MV-4-11 (cell line): ENCODE results near the gene SDSL.

Experiments
- DNase-seq: peaks from one replicate; lab custom pipeline; 2025; lab: John Stamatoyannopoulos, UW

The SDSL gene

DNA sequence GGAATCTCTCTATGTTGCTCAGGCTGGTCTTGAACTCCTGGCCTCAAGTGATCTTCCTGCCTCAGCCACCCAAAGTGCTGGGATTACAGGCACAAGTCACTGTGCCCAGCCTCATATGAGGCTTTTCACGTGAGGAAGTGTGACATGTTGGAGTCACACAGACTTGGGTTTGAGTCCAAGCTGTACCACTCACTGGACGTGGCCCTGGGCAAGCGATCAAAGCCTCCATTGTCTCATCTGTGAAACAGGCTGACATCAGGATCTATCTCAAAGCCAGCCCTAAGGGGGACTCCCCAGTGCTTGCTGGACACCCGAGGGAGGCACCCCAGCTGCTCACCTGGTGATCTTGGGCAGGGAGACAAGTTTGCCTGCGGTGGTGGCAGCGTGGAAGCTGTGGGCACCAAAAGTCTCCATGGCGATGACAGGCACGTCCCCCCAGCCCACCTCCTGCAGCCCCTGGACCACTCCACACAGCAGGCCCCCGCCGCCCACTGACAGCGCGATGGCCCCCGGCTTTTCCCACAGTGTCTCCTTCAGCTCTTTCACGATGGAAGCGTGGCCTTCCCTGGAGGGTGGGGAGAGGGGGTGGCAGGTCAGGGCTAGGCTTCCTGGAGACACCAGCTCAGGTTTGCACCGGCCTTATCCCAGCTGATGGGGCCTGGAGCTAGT, 25.2 kb upstream of the SDSL start:
- no peak for DNase-seq

DNA sequence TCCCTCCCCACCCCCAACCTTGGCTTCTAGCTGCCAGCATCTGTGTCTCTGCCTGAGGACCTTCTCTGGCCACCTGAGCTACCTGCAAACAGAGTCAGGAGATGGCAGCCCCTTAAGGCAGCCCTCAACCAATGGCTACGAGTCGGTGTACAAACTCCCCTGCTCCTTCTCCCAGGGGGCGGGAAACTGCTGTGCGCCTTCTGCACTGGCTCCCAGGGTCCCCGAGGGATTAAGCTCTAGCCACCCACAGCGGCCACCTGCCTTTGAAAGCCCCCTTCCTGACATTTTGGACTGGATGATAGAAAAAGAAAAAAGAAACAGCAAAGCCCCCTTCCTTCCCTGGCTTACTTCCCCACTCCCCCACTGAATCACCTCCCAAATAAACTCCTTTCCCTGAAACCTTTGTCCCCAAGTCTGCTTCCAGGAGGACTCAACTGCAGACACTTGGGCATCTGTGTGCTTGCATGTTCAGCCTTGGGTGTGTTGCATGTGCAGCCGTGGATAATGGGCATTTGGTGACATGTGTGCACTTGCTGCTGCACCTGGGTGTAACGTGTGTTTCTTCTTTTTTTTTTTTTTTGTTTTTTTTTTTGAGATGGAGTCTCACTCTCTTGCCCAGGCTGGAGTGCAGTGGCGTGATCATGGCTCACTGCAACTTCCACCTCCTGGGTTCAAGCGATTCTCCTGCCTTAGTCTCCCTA, 24.5 kb upstream of the SDSL start:
- no peak for DNase-seq

DNA sequence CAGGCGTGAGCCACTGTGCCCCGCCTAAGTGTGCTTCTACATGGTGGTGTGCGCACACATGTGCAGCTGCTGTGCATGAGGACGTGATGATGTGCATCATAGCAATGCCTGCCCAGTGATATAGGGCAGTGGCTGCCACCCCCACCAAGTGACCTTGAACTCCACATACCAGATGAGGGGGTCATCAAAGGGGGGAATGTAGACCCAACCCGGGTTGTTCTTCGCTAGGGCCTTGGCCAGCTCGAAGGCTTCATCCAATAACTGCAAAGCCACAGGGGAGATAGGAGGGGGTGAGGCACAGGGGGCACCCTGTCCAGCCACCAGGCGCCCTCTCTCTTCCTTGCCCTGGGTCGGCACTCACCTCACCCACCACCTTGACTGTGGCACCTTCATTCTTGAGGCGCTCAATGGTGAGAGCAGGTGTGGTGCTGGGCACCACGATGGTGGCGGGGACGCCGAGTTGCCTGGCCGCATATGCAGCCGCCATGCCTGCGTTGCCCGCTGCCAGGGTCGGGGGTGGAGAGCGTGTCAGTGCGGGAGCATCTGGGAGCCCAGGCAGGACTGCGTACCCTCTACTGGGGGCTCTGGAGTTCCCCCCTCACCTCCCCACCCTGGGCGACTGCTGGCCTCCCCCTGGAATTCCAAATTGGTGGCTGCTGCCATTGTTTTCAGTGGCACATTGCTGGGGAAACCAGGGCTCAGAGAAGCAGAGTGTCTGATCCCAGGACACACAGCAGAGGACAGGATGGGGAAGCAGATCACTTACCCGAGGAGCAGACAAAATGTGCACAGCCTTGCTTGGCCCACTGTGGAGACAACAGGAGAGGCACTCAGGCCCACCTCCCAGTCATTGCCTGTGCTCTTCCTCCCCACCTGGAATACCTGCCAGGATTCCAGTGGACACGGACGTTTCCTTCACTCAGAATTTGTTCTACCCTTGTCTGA, 23.6 kb upstream of the SDSL start:
- no peak for DNase-seq

DNA sequence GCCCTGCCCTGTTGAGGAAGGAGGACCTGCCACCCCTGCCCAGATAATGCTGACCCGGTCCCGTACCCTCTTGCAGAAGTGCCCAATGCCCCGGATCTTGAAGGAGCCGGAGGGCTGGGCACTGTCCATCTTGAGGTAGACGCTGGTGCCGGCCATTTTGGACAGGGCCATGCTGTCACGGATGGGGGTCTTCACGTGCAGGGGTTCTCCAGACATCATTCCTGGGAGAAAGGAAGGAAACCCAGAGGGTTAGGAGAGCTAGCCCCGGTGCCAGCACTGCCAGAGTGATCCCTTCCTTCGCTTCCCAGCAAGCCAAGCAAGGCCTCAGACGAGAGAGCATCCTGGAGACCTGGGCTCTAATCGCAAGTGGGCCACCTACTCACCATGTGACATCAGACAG, 22.7 kb upstream of the SDSL start:
- no peak for DNase-seq

DNA sequence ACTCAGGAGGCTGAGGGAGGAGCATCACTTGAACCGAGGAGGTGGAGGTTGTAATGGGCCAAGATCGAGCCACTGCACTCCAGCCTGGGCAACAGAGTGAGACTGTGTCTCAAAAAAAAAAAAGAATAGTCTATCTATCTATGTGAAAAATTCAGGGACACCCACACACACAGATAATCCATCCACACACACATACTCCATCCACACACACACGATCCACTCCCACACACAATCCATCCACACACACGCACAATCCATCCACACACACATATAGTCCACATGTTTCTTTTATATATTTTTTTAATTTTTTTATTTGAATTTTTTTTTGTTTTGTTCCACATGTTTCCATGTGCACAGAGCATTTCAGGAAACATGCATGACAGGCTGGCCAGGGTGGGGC, 21.8 kb upstream of the SDSL start:
- no peak for DNase-seq

DNA sequence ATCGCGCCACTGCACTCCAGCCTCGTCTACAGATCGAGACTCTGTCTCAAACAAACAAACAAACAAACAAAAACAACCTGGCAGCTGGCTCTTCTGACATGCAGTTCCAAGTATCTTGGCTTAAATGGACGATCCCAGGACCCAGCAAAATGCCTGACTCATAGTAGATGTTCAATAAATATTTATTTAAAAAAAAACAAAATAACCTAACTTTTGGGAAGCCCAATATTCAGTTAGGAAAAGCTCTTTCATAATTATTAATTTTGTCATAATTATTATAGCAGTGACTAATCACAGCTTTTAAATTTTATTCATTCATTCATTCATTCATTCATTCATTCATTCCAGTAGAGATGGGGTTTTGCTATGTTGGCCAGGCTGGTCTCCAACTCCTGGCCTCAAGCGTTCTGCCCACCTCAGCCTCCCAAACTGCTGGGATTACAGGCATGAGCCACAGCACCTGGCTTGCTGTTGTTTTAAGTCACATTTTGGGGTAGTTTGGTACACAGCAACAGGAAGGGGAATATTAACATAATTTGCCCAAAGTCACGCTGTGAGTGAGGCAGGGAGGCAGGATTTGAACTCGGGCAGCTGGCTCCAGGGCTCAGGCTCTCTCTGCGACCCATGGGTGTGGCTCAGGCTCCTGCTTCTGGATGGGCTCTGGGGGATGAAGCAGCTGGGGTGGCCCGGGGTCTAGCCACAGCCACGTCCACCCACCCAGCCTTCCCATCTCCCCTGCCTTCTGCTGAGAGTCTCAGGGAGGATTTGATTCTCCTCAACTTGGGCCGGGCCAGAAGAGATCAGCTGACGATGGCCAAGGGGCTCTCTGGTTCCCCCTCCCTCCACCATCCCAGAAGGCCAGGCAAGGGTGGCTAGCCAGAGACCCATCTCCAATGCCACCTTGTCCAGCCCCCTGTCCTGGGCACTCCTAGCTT, 20.8 kb upstream of the SDSL start:
- DNase-seq: no peak

DNA sequence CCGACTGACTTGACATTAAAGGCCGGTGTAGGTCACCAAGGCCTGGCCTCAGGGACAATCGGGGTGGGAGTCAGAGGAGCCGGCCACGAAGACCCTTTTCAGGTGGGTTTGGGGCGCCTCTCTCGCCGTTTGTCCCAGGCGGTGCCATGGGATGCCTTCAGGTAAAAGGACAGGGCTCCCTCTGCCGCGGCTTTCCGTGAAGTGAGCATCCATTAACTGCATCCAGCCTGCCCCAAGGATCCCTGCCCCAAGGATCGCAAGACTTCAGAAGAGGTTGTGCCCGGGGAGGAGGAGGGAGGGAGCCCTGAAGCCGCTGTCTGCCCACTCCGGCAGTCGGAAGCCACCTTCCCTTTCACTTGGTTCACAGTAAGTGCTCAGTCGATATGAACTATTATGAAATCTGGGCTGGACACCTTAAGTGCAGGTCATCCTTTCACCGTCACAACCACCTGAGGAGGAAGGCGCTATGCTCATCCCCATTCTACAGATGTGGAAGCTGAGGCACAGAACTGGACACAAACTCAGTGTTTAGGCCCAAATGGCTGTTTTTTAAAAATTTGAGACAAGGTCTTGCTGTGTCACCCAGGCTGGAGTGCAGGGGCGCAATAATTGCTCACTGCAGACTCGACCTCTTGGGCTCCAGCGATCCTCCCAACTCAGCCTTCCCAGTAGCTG, 19.5 kb upstream of the SDSL start:
- DNase-seq: no peak

DNA sequence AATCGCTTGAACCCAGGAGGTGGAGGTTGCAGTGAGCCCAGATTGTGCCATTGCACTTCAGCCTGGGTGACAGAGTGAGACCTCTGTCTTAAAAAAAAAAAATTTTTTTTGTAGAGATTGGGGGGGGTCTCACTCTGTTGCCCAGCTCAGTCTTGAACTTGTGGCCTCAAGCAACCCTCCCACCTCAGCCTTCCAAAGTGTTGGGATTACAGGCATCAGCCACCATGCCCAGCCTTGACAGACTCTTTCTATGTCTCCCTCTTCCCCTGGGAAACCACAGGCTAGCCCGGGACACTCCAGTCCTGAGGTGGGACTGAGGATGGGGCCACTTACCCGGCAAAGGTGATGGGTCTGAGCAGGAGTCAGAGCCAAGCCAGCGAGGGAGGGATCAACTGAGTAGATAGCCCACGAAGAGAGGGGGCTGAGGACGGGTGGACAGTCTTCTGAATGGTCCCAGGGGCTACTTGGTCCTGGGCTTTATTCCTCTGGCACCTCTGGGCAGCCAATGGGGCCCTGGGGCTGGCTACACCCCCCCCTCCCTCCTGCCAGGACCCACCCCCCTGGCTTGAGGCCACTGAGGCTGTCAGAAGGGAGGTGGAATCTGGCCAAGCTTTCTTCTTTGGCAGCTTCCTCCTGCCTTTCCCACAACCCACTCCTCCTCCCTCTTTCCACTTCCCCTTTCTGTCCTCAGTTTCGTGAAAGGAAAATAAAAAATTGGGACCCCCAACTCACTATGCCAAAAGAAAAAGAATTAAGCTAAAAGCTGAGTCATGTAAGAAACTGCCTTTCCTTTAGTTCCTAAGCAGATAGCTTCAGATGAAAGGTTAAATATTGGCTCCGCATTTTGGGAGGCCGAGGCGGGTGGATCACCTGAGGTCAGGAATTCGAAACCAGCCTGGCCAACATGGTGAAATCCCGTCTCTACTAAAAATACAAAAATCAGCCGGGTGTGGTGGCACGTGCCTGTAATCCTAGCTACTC, 18.5 kb upstream of the SDSL start, which contains the start of gene SDS:
Gene SDS, minus strand, starts transcription at position 453 of the 981 bp plus-strand sequence. CDS start 4,179 bp downstream, outside the sequence.
- DNase-seq: peak; percentile 66

DNA sequence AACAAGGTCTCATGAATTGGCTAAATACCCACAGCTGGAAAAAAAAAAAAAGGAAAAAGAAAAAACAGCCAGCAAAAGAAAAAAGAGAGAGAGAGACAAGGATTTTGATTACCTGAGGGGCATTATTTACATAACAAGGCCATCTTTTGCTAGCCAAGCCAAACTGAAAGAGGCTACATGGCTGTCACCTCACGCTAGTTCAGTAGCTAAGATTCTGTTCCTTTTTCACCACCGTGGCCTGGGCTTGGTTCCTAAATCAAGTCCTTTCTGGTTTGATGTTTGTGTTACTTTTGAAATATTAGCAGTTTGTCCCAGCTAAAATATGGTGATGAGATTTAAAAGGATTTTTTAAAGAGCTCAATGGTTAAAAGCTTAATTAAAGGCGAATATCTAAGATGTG, 16.5 kb upstream of the SDSL start:
- DNase-seq: peak; percentile 69

DNA sequence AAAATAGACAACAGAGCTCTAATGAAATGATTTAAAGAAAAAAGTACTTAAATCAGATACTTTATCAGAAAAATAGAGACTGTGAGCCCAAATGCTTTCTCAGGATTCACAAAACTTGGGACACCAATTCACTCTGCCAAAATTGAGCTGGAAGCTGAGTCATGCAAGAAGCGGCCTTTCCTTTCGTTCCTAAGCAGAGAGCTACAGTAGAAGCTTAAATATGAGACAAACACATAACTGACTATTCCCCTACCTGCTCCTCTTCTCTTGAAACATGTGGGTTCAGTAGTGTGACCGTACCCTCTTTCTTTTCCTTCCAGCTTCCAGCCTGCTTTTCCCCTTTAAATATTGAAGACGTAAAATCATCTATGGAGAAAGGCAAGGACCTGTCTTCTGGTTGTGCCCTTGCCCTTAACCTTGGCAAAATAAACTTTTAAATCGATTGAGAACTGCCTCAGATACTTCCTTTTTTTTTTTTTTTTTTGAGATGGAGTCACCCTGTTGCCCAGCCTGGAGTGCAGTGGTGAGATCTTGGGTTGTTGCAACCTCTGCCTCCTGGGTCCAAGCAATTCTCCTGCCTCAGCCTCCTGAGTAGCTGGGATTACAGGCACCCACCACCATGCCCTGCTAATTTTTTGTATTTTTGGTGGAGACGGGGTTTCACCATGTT, 14.1 kb upstream of the SDSL start:
- DNase-seq: peak; percentile 35

DNA sequence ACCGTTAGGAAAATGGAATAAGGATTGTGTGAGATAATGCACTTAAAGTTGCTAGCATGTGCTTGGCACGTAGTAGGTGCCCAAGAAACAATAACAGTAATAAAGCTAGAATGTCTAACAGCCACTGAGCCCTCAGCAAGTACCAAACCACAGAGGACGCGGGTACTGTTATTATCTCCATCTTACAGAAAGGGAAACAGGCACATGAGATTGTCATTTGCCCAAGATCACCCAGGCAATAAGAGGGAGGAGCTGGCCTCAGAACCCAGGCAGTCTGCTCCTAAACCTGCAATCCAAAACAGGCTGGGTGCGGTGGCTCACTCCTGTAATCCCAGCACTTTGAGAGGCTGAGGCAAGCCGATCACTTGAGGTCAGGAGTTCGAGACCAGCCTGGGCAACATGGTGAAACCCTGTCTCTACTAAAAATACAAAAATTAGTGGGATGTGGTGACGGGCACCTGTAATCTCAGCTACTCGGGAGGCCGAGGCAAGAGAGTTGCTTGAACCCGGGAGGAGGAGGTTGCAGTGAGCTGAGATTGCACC, 13.4 kb upstream of the SDSL start:
- DNase-seq: no peak

DNA sequence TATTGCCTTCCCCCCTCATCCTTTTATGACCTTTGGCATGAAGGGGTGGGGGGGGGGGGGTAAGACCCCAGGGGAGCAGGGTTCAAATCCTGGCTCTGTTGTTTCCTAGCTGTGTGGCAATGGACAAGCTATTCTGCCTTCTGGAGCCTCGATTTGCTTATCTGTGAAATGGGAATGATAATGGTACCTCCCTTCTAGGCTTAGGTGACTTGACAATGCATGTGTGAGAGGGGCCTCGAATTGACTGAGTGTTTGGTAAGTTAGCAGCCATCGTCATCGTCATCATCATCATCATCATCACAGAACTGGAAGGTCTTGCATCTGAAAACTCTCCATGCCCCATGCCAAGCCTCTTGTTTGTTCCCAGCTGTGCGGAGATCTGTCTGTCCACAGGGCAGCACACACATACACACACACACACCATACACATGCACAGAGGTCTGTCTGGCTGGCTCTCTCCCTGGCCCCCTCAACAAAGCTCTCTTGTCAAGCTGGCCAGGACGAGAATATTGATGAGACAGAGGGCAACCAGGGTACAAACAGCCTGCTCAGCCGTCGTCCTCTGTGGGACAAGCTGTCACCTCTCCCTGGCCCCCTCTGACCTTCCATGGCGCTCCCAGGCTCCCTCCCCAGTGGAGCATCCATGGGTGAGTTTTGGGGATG, 12.6 kb upstream of the SDSL start:
- DNase-seq: no peak

DNA sequence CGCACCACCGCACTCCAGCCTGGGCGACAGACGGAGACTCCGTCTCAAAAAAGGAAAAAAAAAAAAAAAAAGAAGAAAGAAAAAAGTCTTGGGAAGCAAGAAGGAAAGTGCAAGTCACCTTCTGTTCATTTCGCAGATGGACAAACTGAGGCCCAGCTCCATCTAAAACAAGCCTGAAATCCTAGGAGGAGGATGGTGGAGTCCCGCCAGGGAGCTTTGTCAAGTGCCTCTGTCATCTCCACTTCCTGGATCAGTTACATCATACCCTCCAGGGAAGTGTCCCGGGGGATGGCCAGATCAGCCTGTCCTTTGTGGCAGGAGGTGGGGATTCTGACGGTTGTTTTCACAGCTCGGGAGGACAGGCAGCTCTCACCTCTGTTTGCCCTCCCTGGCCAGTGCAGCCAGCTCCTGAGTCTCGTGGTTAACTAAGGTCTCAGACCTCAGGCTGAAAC, 8.7 kb upstream of the SDSL start:
- peak; percentile 37 for DNase-seq

DNA sequence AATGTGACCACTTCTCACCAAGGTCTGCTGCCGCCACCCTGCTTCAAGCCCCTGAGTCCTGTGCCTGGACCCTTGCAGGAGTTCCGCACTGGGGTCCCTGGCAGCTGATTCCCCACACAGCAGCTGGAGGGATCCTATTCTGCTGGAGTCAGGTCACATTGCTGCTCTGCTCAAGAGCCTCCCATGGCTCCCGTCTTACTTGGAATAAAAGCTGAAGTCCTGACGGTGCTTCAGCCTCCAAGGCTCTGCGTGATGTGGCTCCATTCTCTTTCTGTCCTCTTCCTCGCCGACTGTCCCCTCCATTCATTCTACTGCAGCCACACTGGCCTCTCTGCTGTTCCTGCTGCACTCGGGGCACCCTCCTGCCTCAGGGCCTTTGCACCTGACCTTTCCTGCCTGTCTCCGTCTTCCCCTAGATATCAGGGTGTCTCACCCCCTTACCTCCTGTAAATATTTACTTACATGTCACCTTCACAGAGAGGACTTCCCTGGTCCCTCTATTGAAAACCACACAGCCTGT, 7.6 kb upstream of the SDSL start:
- DNase-seq: no peak

DNA sequence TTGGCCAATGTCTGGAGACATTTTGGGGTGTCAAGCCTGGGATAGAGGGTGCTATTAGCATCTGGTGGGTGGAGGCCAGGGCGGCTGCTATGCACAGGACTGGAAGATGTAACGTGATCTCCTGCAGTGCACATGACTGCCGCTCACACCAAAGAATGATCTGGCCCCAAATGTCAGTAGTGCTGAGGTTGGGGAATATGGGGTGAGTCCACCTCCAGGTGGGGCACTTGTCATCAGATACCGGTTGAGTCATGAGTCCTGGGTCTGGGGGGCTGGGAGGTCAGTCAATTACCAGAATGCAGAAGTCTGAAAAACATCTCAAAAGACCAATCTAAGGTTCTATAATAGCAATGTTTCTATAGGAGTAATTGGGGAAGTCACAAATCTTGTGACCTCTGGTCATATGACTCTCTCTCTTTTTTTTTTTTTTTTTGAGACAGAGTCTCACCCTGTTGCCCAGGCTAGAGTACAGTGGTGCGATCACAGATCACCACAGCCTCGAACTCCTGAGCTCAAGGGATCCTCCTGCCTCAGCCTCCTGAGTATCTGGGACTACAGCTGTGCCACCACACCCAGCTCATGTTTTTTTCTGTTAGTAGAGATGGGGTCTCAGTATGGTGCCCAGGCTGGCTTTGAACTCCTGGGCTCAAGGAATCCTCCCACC, 6.0 kb upstream of the SDSL start:
- DNase-seq: peak; percentile 82

DNA sequence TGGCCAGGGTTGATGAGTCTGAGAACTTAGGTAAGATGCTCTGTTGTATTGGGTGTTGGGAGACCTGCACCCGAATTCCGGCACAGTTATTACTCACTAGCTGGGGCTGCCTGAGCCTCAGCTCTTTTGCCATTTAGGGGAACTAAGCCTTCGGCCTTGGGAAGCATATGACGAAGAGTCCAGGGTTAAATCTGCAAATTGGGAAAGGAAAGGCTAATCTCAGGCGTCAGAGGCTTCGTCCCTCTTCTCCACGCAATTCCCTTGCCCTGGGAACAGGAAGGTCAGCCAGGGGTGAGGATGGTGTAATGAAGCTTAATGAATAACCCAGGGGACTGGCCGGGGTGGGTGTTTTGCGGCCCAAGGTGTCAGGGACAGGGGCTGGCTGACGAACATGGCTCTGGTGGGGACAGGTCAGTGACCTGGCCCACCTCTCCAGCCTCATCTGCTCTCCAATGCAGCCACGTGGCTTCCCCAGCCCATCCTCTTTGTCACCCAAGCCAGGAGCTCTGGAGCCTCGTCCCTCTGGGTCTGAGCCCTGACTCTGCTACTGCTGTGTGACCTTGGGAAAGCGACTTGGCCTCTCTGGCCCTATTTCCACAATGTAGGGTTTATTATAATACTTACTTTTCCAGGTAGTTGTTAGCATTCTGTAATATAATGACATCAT, 3.8 kb upstream of the SDSL start:
- DNase-seq: no peak
